Fibroblast of lung (primary cell): Measurements from ENCODE around the gene NIT2.

Experiments
- EZH2 ChIP-seq: IDR thresholded peaks from 2 replicates; pipeline ENCODE4 v1.5.1; 2012; ENCODE audit warnings: low read length, control low read depth, mild to moderate bottlenecking; ENCODE audit errors: missing control alignments
- TF ChIP-seq, protein P1 (sequence below), 2 donors: IDR thresholded peaks in 1 of 2; conservative IDR thresholded peaks in 1 of 2; 1 replicate in 1 of 2; 2 replicates in 1 of 2; pipeline ENCODE4 v1.5.1; 2011 to 2012; ENCODE audit warnings: low read length in 2 of 2, control low read depth in 1 of 2, inconsistent platforms in 1 of 2, low read depth in 1 of 2, mild to moderate bottlenecking in 1 of 2

DNA sequence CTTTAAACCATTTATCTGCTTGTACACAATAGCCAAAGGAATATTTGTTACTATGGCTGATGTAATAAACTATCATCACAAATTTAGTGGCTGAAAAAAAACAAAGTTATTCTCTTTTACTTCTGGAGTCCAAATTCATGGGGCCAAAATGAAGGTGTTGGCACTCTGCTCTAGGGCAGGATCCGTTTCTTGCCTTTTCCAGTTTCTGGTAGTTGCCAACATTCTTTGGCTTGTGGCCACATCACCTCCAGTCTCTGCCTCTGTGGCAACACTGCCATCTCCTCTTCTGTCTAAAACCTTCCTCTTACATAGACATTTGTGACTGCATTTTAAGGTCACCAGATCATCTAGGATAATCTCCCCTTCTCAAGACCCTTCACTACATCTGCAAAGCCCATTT lies 27.3 kb downstream of the NIT2 start:
- no peak for TF ChIP-seq EZH2
- TF ChIP-seq, protein P1, sequence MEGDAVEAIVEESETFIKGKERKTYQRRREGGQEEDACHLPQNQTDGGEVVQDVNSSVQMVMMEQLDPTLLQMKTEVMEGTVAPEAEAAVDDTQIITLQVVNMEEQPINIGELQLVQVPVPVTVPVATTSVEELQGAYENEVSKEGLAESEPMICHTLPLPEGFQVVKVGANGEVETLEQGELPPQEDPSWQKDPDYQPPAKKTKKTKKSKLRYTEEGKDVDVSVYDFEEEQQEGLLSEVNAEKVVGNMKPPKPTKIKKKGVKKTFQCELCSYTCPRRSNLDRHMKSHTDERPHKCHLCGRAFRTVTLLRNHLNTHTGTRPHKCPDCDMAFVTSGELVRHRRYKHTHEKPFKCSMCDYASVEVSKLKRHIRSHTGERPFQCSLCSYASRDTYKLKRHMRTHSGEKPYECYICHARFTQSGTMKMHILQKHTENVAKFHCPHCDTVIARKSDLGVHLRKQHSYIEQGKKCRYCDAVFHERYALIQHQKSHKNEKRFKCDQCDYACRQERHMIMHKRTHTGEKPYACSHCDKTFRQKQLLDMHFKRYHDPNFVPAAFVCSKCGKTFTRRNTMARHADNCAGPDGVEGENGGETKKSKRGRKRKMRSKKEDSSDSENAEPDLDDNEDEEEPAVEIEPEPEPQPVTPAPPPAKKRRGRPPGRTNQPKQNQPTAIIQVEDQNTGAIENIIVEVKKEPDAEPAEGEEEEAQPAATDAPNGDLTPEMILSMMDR (conservative IDR thresholded peaks at IDR 0.05 in 1 of 2, IDR thresholded peaks at IDR 0.05 in 1 of 2; ENCODE audit: low read depth in 1 of 2, low read length in 2 of 2): no peak
